SKM-1 (cell line): ENCODE data around the gene MTSS2.

Source experiments
- DNase-seq: peaks from one replicate; lab custom pipeline; 2025; ENCODE audit not compliant: unreplicated experiment; lab: John Stamatoyannopoulos, UW

MTSS2 gene

DNA sequence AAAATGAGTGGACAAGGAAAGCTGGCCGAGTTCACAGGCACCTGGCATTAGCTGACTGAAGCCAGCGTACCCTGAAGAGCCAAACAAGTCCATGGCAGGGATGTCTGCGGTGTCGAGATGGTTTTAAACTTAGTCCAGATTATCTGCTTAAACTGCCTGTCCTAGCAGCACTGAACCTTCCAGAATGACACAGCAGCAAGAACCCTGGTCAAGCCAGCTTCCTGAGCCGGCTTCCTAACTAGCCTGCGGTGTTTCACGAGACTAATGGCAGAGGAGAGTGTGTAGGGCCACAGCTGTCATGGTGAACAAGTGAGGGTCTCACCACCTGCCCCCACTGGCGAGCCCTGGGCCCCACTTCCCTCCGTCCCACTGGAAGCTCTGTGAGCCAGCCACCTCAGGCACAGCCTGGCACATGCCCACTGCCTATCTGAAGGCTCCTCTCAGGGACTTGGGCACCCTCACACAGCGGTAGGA, 28.8 kb upstream of the MTSS2 start:
- no peak for DNase-seq

GRCh38 chr16:70713824-70714223, 28.0 kb upstream of the MTSS2 start:
- DNase-seq = no peak

DNA sequence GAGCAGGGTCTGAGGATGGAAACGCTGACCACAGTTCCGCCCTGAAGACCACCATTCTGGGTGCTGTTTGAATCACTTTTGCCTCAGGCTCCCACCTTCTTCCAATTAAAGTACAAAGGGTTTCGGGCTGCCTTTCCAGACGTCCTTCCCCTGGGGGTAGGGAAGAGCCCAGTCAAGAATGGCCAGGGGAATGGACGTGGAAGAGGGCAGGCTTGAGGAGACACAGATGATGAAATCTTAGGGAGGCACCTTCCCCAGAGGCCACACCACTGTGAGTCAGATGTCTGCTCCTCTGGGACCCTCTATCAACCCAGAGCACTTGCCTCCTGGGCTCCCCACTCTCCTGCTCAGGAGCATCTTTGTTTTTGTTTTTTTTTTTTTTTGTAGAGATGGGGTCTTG, 27.5 kb upstream of the MTSS2 start:
- no peak for DNase-seq

DNA sequence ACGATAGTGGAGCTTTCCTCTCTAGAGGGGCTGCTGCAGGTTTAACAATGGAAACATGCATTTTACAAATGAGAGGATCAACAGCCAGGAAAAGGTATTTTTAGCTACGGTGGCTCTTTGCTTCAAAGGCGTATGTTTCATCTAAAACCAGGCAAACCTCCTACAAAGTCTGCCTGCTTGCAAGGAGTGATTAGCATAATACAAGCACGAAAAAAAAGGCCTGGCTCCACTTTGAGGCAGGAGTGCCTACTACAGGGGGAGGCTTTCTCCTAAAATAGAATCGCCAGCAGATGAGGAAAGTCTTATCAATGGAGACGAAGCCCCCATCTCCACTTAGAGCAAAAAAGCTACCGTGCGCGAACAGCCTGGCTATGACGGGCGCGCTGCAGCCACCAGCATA, 27.1 kb upstream of the MTSS2 start:
- DNase-seq = no peak

DNA sequence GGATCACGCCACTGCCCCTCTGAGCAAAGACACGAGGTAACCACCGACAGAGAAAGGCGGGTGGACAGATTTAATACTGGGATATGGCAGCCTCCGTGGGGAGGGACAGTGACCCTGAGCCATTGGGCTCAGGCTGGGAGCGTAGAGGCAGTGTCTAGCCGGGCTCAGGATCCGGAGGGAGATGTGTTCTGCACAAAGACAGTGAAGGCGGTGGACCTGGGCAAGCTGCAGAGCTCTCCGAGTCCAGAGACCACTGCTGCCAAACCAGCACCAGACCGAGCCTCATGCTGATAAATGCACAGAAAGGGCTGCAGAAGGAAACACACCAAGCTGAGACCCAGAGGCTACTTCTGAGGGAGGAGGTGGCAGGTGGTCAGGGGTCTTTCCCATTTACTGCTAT, 26.5 kb upstream of the MTSS2 start:
- DNase-seq = no peak

- DNase-seq = no peak
Observed at GRCh38 chr16:70711211-70712031, 25.6 kb upstream of the MTSS2 start.

- no peak for DNase-seq
Observed at GRCh38 chr16:70710422-70711210, 24.8 kb upstream of the MTSS2 start.

DNA sequence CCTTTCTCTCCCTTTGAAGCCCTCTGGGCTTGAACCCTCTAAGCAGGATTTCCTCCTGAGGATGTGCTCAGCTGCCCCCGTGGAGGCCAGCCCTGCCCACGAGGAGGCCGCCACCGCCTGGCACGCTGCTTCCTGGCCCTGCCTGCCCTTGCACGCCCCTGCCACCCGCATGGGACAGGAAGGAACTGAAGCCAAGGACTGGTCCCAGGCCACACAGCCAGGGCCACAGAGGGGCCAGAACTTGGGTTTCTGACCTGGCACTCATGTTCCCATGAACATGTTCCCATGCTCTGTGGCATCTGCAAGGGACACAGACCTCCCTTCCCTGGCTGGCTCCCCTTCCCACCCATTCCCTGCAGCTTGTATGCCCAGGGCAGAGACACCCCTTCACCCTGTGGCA, 24.1 kb upstream of the MTSS2 start:
- no peak for DNase-seq

- DNase-seq = no peak
Observed at GRCh38 chr16:70709457-70709856, 23.6 kb upstream of the MTSS2 start.

DNA sequence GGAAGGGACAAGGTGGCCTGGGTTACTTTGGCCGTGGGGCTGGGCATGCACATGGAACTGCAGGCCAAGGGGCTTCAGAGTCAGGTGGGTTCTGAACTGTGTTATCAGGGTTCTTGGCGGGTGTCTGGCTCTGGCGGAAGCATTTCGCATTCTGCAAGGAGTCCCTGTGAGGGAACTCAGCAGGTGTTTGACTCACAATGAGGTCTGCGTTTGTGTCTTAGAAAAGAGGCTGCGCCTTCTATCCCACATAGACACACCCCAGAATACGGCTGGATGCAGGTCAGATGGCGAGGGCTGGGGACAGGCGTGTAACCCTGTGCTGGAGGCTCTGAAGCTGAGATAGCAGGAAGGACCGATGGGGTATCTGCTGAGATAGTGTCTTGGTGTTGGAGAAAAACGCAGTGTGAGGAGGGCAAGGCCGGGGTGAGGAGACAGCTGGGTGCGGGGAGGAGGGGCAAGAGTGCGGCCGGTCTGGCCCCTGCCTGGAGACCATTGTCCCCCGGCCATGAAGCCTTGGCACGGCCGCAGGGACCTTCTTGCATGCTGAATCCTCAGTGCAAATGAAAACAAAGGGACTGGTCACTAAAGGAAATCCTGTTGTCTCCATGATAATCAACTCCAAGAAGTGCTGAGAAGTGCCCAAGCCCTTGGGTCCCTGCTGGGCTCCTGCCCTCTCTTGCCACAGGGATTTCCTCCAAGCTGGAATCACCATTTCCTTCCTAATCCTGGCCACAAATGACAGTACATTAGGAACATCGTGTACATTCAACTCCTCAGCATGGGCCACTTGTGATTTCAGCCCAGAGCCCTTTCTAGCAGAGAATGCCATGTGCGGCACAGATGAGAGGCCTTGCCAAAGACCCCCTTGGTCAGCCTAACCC, 22.8 kb upstream of the MTSS2 start:
- DNase-seq = no peak

DNA sequence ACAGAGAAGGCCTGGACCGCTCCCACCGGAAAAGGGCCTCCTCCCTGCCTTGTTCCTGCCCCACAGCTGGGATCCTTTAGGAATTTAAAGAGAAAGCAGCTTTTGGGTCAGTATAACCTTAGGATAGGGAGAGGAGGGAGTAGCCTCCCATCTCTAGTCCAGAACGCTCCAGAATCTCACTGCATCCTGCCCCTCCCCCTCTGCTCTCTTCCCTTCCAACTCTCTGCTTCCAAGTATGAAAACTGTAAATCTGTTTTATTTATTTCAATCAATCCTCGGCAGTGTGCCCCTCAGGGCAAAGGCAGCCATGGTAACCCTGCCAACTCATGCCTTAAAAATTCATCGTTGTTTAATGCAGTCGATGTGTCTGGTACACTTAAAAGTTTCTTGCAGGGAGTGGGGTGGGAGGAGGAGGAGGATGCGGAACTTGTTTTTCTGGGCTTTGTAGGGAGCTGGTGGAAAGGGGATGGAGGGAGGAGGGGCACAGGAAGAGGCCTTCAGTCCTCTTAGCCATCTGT, 21.2 kb upstream of the MTSS2 start:
- DNase-seq = no peak

DNA sequence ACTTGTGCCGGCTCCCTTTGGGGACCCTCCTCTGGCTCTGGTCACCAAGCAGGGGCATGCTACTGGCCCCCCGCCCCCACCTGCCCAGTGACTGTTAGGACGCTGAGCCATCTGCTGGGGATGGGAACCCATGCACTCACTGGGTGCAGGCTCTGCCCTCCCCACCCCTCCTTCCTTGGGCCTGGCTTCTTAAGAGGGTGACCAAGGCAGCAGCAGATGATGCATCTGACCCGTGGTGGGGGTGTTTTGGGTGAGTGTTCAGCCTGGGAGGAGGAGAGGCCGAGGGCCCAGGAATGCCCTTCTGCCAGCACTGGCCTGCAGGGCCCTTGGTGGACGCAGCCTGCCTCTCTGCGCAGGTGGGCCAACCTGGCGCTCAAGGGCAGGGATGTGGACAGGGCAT, 19.2 kb upstream of the MTSS2 start:
- DNase-seq = no peak

- no peak for DNase-seq
Observed at GRCh38 chr16:70704586-70704985, 18.7 kb upstream of the MTSS2 start.

GRCh38 chr16:70703835-70704381, 18.1 kb upstream of the MTSS2 start:
- DNase-seq = no peak

- no peak for DNase-seq
Observed at GRCh38 chr16:70703041-70703834, 17.4 kb upstream of the MTSS2 start.

- DNase-seq = no peak
Observed at GRCh38 chr16:70702624-70703023, 16.8 kb upstream of the MTSS2 start.

DNA sequence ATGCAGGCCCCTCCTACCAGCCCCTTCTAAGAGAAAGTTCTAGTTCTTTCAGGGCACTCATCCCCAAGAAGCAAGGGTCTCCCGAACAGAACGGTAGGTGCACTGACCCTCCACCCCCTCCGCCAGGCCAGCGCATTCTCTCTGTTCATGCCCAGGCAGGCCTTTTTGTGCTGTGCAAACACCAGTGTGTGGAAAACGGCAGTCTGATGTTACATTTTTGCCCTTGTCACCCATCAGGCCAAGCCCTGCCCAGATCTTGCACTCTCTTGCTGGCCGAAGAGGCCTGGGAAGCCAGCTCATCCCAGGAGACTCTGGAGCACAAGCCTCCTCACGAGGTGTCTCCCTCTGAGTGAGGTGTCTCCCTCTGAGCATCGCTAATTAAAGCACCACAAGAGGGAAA, 16.1 kb upstream of the MTSS2 start:
- no peak for DNase-seq

GRCh38 chr16:70701596-70701995, 15.7 kb upstream of the MTSS2 start:
- DNase-seq = no peak

DNA sequence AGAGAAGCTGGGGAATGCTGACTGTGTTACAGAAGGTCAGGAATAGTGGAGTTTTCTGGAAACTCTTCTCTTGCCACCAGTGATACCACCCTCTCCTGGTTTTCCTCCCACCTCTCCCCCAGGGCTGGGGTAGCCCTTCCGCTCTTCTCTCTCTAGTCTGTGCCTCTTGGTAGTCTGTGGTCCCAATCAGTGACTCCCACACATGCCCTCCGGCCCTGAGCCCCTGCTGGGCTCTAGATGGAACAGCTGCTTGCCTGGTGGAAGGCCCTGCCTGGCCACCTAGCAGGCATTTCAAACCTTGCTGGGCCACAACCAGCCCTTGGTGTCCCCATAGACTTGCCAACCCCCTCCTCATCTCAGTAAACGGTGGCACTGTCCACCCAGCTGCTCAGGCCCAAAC, 15.2 kb upstream of the MTSS2 start:
- no peak for DNase-seq
